NCI-H1694 (cell line): ENCODE data around the gene RIMBP2.

ENCODE experiments used
- DNase-seq: peaks from one replicate; lab custom pipeline; 2025; lab: John Stamatoyannopoulos, UW

RIMBP2 gene

GRCh38 chr12:130506844-130507243 lies 209.3 kb downstream of the RIMBP2 start:
- DNase-seq: no peak

GRCh38 chr12:130504840-130505175 lies 211.3 kb downstream of the RIMBP2 start:
- no peak for DNase-seq

GRCh38 chr12:130504110-130504839 lies 211.8 kb downstream of the RIMBP2 start:
- DNase-seq: no peak

GRCh38 chr12:130501821-130502220 lies 214.3 kb downstream of the RIMBP2 start:
- DNase-seq: no peak

DNA sequence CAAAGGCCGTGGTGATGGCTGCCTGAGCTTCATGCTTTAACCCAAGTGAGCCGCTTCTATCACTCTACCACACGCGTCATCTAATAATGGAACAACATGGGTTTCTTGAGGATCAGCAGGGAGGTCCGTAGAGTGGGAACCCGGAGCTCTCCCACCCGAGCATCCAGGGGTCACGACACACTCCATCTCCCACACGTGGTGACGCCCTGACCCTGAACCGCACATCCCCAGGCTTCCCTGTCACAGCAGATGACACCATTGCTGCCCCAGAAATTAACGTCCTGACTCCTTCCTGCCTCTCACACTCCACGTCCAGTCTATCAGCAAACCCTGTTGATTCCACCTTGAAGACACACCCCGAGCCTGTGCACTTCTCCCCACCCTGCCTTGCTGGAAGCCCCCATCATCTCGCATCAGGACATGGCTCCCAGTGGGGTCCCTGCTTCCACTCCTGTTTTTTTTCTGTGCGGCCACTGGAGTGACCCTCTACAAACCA lies 215.2 kb downstream of the RIMBP2 start:
- no peak for DNase-seq

DNA sequence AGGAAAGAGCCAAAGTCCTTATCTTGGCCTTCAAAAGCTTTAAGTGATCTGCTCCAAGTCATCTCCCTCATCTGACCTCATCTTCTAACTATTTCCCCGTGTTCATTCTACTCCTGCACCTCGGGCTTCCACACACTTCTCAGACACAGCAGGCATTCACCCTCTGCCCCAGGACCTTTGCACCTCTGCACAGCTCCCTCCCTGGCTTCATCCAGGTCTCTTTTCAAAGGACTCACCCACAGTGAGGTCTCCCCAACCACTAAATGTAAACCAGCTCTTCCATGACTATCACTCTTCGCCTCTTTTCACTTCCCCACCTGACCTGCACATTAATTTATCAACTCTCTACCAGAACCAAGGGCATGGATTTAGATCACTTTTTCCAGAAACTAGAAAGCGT lies 216.6 kb downstream of the RIMBP2 start:
- no peak for DNase-seq

DNA sequence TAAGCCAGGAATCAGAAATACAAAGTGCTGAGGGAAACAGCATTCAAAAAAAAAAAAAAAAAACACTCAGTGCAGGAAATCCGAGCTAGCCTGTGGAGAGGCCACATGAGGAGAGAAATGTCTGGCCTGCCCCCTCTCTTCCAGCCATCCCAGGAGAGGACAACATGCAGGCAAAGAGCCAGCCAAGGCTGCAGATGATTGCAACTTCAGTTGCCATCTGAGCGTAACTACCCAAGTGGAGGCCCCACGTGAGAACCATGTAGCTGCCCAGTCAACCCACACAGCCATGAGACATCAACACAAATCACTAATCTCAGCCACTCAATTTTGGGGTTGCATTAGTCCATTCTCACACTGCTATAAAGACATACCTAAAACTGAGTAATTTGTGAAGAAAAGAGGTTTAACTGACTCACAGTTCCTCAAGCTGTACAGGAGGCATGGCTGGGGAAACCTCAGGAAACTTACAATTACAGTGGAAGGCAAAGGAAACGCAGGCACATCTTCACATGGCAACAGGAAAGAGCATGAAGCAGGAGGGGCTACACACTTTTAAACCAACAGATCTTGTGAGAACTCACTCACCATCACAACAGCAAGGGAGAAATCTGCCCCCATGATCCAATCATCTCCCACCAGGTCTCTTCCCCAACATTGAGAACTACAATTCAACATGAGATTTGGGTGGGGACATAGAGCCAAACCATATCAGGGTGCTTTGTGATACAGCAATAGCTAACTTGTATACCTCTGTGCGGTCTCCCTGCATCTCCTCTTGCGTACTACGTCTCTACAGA lies 217.3 kb downstream of the RIMBP2 start:
- DNase-seq: no peak

DNA sequence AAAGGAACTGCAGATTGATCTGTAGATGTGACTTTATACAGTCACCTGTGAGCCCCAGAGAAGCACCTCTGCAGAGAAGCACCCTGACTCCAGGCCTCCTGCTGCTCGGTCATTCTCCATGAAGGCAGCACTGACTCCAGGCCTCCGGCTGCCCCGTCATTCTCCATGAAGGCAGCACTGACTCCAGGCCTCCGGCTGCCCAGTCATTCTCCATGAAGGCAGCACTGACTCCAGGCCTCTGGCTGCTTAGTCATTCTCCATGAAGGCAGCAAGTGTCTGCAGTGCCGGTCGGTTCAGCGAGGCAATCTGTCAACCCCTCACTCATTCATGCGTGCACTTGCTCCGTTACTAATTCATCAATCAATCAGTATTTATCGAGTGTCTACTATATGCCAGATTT lies 218.1 kb downstream of the RIMBP2 start:
- DNase-seq: no peak

GRCh38 chr12:130497321-130497720 lies 218.8 kb downstream of the RIMBP2 start:
- no peak for DNase-seq

GRCh38 chr12:130496516-130497120 lies 219.5 kb downstream of the RIMBP2 start:
- DNase-seq: no peak

DNA sequence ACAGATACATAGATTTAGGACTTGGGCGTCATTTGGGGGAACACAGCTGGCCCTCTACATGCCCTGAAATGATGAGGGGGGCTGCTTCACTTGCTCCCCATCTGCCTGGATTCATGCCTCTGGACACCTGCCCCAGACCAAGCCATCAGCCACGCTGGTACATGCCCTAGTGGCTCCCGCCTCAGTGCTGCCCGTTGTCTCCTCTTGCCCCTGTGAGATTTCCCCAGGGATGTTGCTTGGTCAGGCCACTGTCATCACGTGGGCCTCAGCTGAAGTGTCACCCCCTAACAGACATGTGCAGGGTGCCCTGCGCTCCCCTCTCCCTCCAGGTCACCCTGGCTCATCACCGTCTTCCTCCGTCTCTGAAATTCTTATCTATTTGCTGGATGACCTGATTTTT lies 220.9 kb downstream of the RIMBP2 start:
- DNase-seq: no peak

DNA sequence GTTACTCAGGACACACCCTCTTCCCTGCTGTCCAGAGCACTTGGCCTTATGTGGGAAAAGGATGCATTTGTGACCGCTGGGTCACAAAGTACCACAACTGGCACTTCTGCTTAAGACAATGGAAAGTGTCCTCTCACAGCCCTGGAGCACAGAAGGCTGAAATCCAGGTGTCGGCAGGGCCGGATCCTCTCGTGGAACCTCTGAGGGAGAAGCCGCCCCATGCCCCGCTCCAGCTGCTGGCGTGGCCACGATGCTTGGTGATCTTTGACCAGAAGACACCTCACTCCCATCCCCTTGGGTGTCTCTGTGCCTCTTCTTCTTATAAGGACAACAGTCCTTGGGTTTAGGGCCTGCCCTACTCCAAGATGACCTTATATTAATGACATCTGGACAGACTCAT lies 221.4 kb downstream of the RIMBP2 start:
- no peak for DNase-seq

GRCh38 chr12:130493951-130494350 lies 222.1 kb downstream of the RIMBP2 start:
- no peak for DNase-seq

DNA sequence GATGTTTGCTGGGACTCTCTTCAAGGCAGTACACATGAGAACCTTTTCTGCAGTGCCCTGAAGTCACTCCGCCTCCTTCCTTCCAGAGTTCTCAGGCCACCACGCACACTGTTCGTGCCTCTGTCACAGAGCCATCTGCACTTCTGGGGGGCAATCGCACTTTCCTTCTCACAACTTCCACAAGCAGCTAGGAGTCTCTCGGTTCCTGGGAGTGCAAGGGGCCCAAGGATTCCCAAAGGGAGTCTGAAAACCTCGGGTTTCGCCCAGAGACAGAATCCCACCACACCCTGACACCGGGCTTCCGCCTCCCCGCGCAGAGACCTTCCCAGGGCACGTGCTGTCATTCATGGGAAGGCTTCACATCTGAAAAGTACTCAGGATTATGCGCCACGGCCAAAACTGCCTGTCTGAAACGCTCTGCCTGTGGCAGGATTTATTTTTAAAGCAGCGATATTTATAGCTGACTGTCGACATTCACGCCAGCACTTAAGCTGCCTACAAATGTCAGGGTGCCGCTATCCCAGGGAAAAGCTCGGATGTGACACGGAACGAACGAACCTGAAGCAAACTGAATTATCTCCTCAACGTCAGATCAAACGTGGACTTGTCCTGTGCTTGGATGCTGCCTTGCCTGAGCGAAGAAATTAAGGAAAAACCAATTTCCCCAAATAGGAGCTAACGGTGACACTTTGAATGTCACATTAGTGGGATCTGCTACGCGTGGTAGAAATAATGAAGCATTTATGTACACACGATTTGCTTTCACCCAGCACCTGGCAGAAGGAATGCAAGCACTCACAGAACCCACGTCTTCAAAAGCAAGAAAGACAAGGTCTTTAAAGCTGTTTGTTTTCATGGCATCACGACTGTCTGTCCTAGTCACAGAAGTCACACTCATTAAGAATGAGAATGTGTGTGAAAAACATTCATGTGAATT lies 224.4 kb downstream of the RIMBP2 start:
- DNase-seq: no peak

GRCh38 chr12:130490674-130491073 lies 225.4 kb downstream of the RIMBP2 start:
- no peak for DNase-seq

- no peak for DNase-seq
Measured at GRCh38 chr12:130489293-130489692, 226.8 kb downstream of the RIMBP2 start.

DNA sequence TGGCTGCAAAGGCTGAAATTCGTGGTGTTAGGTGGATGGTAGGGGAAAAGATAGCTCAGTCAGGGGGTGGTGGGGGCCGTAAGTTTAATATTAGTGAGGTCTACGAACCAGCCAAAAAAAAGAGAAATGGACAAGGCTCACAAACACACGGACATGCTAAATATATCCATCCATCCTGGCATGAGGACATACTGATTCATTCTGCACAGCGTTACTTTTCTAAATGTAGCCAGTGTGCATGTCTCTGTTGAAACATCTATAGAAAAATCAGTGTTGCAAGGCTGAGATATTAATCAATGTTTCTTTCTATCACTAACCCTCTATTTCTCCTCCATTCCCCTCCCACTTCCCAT lies 227.8 kb downstream of the RIMBP2 start:
- no peak for DNase-seq

- DNase-seq: no peak
Measured at GRCh38 chr12:130487636-130488357, 228.3 kb downstream of the RIMBP2 start.

DNA sequence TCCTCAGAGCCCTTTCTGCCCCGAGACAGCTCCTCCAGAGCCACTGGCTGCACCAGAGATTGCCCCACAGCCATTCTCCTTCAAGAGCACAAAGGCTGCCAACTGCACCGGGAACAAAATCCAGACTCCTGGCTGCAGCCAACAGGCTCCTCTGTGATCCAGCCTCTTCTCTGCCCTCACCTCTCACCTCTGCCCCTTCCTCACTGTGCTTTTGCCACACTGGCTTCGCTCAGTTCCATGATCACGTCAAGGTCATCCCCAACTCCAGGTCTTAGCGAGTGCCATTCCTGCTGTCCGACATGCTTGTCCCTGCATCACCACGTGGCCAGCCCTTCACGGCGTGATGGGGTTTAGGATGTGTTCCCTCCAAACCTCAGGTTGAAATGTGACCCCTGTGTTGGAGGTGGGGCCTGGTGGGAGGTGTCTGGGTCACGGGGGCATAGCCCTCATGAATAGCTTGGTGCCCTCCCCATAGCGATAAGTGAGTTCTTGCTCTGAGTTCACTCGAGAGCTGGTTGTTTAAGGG lies 229.1 kb downstream of the RIMBP2 start:
- DNase-seq: no peak

DNA sequence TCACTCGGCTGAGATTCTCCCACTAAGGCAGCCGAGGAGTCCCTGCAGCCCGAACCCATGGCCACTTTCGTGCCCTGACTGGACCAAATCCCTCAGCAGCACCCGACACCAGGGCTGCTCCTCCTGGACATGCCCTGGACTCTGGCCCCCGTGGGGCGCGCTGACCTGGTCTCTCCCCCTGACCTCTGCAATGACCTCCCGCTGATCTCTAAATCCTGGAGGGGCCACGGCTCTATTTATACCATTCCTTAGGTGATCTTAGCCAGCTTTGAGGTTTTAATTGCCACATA lies 230.0 kb downstream of the RIMBP2 start:
- DNase-seq: no peak
